Measurements from ENCODE around the gene TRIM7.
"Not testable (repeated sequence)": the region's sequence is repeated elsewhere in the genome, so short reads cannot be mapped to it uniquely, and the experiment has no call there.

Gene TRIM7

DNA sequence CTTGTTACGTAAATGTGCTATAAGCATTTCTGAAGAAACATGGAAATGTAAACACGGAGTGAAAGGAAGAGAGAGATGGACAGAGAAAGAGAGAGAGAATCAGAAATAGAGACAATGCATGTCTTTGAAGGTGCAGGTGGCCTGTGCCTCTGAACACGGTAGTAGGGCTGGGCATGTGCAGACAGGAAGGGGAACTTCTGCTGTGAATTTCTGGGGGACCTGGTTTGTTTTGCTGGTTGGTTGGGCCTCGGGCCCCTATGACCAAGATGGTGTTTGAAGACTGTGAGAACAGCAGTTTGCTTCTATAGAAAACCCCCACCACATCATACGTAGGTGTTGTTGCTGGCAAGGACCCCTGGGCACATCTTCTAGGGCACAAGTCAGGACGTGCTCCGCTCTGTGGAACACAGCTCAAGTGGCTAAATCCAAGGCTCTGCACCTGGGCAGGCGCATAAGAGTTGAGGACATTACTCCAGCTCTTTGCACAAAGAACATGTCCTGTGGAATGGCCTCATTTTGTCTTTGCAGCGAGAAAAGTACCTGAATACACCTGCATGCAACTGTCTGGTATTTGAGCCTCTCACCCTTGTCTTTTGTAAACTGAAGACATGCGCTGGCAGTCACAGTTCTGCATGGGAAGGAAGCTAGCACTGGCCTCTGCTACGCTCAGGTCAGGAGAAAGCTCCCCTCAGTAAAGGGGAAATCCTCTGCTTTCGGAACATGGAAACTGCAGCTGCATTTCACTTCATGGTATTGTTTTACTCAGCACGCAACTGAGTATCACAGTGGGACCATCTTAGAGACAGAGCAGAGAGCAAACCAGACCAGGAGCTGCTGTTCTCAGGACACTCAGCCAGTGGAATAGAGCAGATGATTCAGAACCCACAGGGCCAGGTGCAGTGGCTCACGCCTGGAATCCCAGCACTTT is 54.9 kb downstream of the TRIM7 start:
- DNase-seq (ENCODE audit: low spot score): no peak

DNA sequence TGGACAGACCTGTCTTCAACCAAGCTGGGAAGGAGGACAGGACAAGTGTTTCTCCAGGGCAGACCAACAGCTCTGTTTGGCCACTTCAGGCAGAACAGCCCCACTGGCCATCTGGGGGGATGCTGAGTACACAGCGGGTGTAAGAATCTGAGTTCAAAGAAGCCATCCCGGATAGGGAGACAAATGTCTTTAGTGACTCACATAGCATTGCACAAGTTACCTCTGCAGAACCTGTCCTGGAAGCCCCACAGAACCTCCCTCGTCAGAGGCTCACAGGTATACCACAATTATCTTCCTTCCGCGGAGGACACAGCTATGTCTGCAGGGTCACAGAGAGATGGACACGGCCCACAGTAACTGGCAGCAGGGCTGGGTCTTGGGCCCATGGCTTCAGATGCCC is 55.6 kb downstream of the TRIM7 start:
- no peak for DNase-seq (ENCODE audit: low spot score)

DNA sequence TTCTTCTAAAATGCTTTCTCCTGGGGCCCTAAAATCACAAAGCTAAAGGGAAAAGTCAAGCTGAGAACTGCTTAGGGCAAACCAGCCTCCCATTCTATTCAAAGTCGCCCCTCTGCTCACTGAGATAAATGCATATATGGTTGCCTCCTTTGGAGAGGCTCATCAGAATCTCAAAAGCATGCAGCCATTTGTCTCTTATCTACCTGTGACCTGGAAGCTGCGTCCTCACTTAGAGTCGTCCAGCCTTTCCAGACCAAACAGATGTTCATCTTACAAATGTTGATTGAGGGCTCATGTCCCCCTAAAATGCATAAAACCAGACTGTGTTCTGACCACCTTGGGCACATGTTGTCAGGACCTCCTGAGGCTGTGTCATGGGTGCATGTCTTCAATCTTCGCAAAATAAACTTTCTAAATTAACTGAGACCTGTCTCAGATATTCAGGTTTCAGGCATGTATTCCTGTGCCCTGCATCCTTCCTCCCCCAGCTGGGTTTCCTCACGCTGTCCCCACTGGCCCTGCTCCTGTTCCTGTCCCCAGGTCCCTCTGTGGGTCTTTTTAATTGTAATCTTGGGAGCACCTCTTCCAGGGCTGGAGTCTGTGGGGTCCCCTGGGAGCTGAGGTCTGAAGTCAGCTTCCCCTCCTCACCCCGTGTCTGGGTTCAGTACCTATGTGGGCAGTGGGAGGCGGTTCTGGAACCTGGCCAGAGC is 57.9 kb downstream of the TRIM7 start, which contains the start of gene OR2V2:
Gene OR2V2 (plus strand): TSS at position 660 of the 710 bp plus-strand sequence. CDS start 7,357 bp downstream, outside the sequence.
- DNase-seq (ENCODE audit: low spot score): not testable (repeated sequence)

DNA sequence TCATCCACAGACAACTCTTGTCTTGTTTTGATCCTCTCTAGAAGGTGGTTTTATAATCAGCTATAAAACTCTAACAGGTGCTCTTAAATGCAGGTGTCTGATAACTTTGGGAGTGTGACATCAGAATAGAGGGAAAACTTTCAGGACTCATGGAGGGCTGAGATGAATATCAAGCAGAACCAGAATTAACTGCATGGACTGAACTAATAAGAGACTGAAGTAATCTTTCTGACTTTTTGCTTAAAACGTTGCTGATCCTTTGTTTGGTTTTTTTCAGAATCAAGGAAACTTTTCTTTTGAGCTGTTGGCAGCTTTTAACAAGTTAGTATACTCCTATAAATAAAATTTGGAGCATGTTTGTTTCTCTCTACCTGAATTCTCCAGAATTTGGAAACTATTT is 59.9 kb downstream of the TRIM7 start:
- no peak for DNase-seq (ENCODE audit: low spot score)

Measured in CD4-positive, alpha-beta T cell treated with Interleukin-15 for 4 hours (primary cell).